DOHH2 (cell line): ENCODE results near the gene IMMP1L.

ENCODE experiments used
- EZH2phosphoT487 ChIP-seq: fragments of 200-600 bp; sonication (generic); IDR thresholded peaks from 2 replicates; pipeline ENCODE4 v1.6.1; 2017; ENCODE audit warnings: borderline replicate concordance, mild to moderate bottlenecking, antibody characterized with exemption, low read length, moderate library complexity, mixed read lengths
- TF ChIP-seq, protein P1 (sequence below): fragments of 200-600 bp; sonication (generic); IDR thresholded peaks from one replicate; pipeline ENCODE4 v1.5.1; 2014; ENCODE audit warnings: antibody characterized with exemption, mild to moderate bottlenecking, low read depth, low read length; ENCODE audit not compliant: poor library complexity, severe bottlenecking

DNA sequence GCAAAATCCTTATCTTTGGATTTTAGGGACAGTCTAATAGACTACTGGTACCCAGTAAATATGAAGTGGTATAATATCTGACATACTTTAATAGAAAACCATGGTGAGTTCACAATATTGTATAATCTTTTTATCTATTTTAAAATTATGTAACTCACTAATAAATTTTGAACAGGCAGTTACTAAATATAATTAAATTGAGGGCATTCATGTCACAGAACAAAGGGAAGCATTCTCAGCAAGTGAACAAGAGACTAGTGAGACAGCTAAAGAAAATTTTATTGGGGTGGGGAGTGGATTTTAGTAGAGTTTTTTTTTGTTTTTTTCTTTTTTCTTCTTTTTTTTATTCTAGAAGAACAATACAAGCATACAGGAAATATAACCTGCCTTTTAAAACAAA lies 84.8 kb downstream of the IMMP1L start:
- TF ChIP-seq, protein P1, sequence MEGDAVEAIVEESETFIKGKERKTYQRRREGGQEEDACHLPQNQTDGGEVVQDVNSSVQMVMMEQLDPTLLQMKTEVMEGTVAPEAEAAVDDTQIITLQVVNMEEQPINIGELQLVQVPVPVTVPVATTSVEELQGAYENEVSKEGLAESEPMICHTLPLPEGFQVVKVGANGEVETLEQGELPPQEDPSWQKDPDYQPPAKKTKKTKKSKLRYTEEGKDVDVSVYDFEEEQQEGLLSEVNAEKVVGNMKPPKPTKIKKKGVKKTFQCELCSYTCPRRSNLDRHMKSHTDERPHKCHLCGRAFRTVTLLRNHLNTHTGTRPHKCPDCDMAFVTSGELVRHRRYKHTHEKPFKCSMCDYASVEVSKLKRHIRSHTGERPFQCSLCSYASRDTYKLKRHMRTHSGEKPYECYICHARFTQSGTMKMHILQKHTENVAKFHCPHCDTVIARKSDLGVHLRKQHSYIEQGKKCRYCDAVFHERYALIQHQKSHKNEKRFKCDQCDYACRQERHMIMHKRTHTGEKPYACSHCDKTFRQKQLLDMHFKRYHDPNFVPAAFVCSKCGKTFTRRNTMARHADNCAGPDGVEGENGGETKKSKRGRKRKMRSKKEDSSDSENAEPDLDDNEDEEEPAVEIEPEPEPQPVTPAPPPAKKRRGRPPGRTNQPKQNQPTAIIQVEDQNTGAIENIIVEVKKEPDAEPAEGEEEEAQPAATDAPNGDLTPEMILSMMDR: no peak
- TF ChIP-seq EZH2phosphoT487: no peak
